NCI-H1105 (cell line): ENCODE data around the gene IQUB.
"Not testable (repeated sequence)": the region's sequence is repeated elsewhere in the genome, so short reads cannot be mapped to it uniquely, and the experiment has no call there.

Source experiments
- DNase-seq: peaks from one replicate; lab custom pipeline; 2025; lab: John Stamatoyannopoulos, UW

The IQUB gene

DNA sequence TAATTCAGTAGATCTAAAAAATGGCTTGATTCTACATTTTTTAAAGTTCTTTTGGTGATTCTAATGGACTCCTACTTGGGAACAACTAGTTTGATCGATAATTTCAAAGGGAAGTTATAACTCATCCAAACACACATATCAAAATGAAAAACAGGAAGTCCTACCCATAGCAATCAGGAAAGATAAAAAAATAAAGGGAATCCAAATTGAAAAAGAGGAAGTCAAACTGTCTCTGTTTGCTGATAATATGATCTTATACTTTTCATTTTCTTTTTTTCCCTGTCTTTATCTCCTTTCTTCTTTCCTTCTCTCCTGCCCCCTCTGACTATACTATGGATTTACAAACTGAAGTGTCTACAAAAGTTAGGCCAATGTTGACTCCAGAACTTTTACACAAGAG lies 118.8 kb downstream of the IQUB start:
- no peak for DNase-seq

DNA sequence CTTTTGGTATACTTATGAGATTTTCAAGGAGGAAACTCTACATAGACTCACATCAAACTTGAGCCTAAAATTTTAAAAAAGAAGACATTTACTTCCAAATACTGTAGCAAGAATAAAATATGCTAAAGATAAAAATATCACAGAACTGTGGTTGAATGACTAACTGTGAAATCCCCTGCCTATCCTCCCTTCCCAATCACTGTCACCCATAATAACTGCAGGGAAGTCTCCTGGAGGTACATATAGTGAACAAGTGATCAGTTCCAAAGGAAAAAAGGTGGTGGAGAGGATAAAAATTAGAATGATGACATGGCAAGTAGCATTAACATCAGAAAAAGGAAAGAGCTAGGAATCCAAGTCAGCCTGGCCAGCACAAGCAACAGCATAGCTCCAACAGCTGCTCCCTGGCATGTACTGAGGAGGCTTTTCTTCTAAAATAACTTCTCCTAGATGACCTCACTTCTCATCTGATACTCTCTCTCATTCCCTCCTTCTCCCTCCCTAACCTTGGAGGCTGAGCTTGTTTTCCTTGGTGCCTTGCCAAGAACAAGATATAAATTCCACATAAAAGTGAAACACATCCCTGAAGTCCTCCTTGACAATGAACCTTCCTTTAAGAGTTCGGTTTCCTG lies 124.0 kb downstream of the IQUB start:
- no peak for DNase-seq

GRCh38 chr7:123407951-123408350 lies 126.4 kb downstream of the IQUB start:
- DNase-seq = not testable (repeated sequence)
